ENCODE data around the gene SORCS3. TPM values are rescaled to one million over a fixed set of nuclear protein-coding genes. Genes with fewer than 3 reads are reported as not detected.

SORCS3 gene
- polyA plus RNA-seq, 1 donor (not counting 4 experiments of a cell fraction or from before 2014, with no cell fraction given) = not detected

- Histone ChIP-seq H3K4me3 (ENCODE audit: control insufficient read depth in 2 of 3, extremely low read depth in 1 of 3, insufficient read depth in 2 of 3, low read depth in 1 of 3, low read length in 3 of 3) (no peak overlapping the region), H3K79me2 (ENCODE audit: control insufficient read depth, insufficient read depth, low read length) (no peaks in the 10 kb centered on the region), H3K4me2 (ENCODE audit: control insufficient read depth, extremely low read depth, insufficient read depth, low read depth, low read length) (no peak overlapping the region), H2AFZ (ENCODE audit: control insufficient read depth, low read length) (no peak overlapping the region), H3K9me3 (ENCODE audit: control insufficient read depth, low read depth, low read length) (no peaks in the 10 kb centered on the region), H3K36me3 (ENCODE audit: control insufficient read depth in 2 of 2, extremely low read depth in 1 of 2, insufficient read depth in 2 of 2, low read length in 2 of 2) (no peaks in the 10 kb centered on the region), H3K27me3 (ENCODE audit: control insufficient read depth, extremely low read depth, insufficient read depth, low read length) (no peaks in the 10 kb centered on the region), H3K9me1 (ENCODE audit: control insufficient read depth, extremely low read depth, insufficient read depth, low read length) (no peaks in the 10 kb centered on the region), H3K4me1 (ENCODE audit: control insufficient read depth, extremely low read depth, insufficient read depth, low read length) (no peaks in the 10 kb centered on the region), H3K9ac (ENCODE audit: control insufficient read depth, extremely low read depth, insufficient read depth, low read length) (no peak overlapping the region), H4K20me1 (ENCODE audit: control insufficient read depth, extremely low read depth, insufficient read depth, low read length) (no peaks in the 10 kb centered on the region), H3K27ac (ENCODE audit: control insufficient read depth, insufficient read depth, low read length) (no peak overlapping the region)
- FAIRE-seq (no peak), DNase-seq (ENCODE audit: low read depth, low spot score) (no peak)
- TF ChIP-seq CTCF (optimal IDR thresholded peaks at IDR 0.05 in 1 of 3, IDR thresholded peaks at IDR 0.05 in 1 of 3, conservative IDR thresholded peaks at IDR 0.05 in 1 of 3; ENCODE audit: extremely low read depth in 1 of 3, insufficient read depth in 2 of 3, low read length in 3 of 3) (no peak), EZH2 (IDR thresholded peaks at IDR 0.05; ENCODE audit: low read length) (no peak)
- dilution Hi-C loops (cut with MboI; ENCODE audit: extremely low pct_ligation_motif_present, low sequenced_read_pairs) = no loop called here
Observed at GRCh38 chr10:104750291-104750690, 109.2 kb downstream of the SORCS3 start.

- no peaks in the 10 kb centered on the region for H3K4me1 ChIP-seq (ENCODE audit: control insufficient read depth, extremely low read depth, insufficient read depth, low read length)
- no peaks in the 10 kb centered on the region for H3K9me1 ChIP-seq (ENCODE audit: control insufficient read depth, extremely low read depth, insufficient read depth, low read length)
- no peak for FAIRE-seq
- dilution Hi-C loops (cut with MboI; ENCODE audit: extremely low pct_ligation_motif_present, low sequenced_read_pairs) = no loop called here
- H3K36me3 ChIP-seq (ENCODE audit: control insufficient read depth in 2 of 2, extremely low read depth in 1 of 2, insufficient read depth in 2 of 2, low read length in 2 of 2) = no peaks in the 10 kb centered on the region
- no peak overlapping the region for H2AFZ ChIP-seq (ENCODE audit: control insufficient read depth, low read length)
- H3K27ac ChIP-seq (ENCODE audit: control insufficient read depth, insufficient read depth, low read length) = no peak overlapping the region
- no peak overlapping the region for H3K9ac ChIP-seq (ENCODE audit: control insufficient read depth, extremely low read depth, insufficient read depth, low read length)
- H3K9me3 ChIP-seq (ENCODE audit: control insufficient read depth, low read depth, low read length) = no peaks in the 10 kb centered on the region
- no peaks in the 10 kb centered on the region for H3K79me2 ChIP-seq (ENCODE audit: control insufficient read depth, insufficient read depth, low read length)
- TF ChIP-seq EZH2 (IDR thresholded peaks at IDR 0.05; ENCODE audit: low read length) (no peak), CTCF (optimal IDR thresholded peaks at IDR 0.05 in 1 of 3, IDR thresholded peaks at IDR 0.05 in 1 of 3, conservative IDR thresholded peaks at IDR 0.05 in 1 of 3; ENCODE audit: extremely low read depth in 1 of 3, insufficient read depth in 2 of 3, low read length in 3 of 3) (no peak)
- DNase-seq (ENCODE audit: low read depth, low spot score) = no peak
- H3K4me2 ChIP-seq (ENCODE audit: control insufficient read depth, extremely low read depth, insufficient read depth, low read depth, low read length) = no peak overlapping the region
- H3K27me3 ChIP-seq (ENCODE audit: control insufficient read depth, extremely low read depth, insufficient read depth, low read length) = no peaks in the 10 kb centered on the region
- H4K20me1 ChIP-seq (ENCODE audit: control insufficient read depth, extremely low read depth, insufficient read depth, low read length) = no peaks in the 10 kb centered on the region
- H3K4me3 ChIP-seq (ENCODE audit: control insufficient read depth in 2 of 3, extremely low read depth in 1 of 3, insufficient read depth in 2 of 3, low read depth in 1 of 3, low read length in 3 of 3) = no peak overlapping the region
Observed at GRCh38 chr10:104762793-104763192, 121.7 kb downstream of the SORCS3 start.
